HG02973 (cell line): ENCODE measurements around the gene ENKUR.

Experiments used
- ATAC-seq: cut with Tn5 transposase; IDR thresholded peaks from one replicate; pipeline ENCODE4 v1.9.1; 2021; ENCODE audit warnings: moderate library complexity; ENCODE audit not compliant: unreplicated experiment

ENKUR gene

GRCh38 chr10:24950439-24950838, 65.5 kb downstream of the ENKUR start:
- no peak for ATAC-seq

- ATAC-seq: no peak
Observed at GRCh38 chr10:24949616-24950015, 66.3 kb downstream of the ENKUR start.

GRCh38 chr10:24947304-24948097, 68.5 kb downstream of the ENKUR start:
- peak; percentile 71 for ATAC-seq

GRCh38 chr10:24944512-24945255, 71.3 kb downstream of the ENKUR start:
- ATAC-seq: no peak

GRCh38 chr10:24938525-24938924, 77.4 kb downstream of the ENKUR start:
- no peak for ATAC-seq

GRCh38 chr10:24938076-24938475, 77.9 kb downstream of the ENKUR start:
- no peak for ATAC-seq

- no peak for ATAC-seq
Observed at GRCh38 chr10:24935504-24936292, 80.3 kb downstream of the ENKUR start.
